Measurements from ENCODE around the gene SRSF12.

GRCh38 chr6:89140347-89141156, 22.7 kb upstream of the SRSF12 start:
- no peak for TF ChIP-seq CTCF (conservative IDR thresholded peaks at IDR 0.05)
- TF ChIP-seq ZFX (IDR thresholded peaks at IDR 0.05): no peak
